Activated CD4-positive, alpha-beta T cell treated with anti-CD3 and anti-CD28 coated beads, Interleukin-2, amount 50 U/mL, for 48 hours (primary cell): ENCODE results near the gene FOXB1.
A peak's percentile ranks its signal among the peaks of the same experiment; 100 is the strongest.

Source experiments
- DNase-seq, 2 experiments: peaks; one replicate each; pipeline ENCODE4 v3.0.0-alpha.2; 2020

Gene FOXB1

DNA sequence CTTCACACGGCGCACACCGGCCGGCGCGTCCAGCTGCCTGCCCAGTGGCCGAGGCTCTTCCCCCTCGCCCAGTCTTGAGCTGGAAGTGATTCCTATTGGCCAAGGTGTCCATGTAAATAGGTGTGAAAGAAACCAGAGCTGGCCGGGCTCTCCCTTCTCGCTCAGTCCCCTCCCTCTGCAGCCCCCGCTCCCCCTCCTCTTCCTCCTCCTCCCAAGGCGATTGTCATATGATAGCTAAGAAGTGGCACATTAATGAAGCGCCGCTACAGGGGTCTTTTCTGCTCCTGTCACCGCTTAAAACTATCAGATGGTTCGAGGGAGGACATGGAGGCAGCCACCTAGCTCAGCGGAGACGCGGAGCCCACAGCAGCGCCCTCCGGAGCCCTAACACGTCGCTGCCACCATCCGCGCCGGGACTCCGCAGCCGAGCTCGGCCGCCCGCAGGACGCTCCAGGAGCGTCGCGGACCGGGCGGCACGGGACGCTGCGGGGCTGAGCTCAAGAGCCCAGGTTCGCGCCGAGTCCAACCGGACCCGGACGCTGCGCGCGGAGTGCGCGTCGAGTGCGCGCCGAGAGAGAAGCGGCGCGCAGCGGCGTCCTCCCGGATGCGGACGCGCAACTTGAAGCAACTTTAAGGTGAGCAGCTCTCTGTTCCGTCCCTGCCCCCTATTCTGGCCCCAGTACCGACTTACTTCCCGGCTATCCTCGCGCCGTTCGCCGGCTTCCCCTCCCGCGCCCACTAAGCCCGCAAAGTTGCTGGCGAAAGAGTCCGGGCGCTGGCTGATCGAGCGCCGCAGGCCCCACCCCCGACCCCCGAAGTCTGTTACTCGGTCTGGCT, at the start of gene FOXB1:
Gene FOXB1 (plus strand): TSS at position 303 of the 837 bp plus-strand sequence. CDS start 653 bp downstream, outside the sequence.
- peak in 1 of 2 experiments; percentile 38 for DNase-seq

- no peak for DNase-seq
Measured at GRCh38 chr15:59958288-59958687, 45.8 kb upstream of the FOXB1 start.

DNA sequence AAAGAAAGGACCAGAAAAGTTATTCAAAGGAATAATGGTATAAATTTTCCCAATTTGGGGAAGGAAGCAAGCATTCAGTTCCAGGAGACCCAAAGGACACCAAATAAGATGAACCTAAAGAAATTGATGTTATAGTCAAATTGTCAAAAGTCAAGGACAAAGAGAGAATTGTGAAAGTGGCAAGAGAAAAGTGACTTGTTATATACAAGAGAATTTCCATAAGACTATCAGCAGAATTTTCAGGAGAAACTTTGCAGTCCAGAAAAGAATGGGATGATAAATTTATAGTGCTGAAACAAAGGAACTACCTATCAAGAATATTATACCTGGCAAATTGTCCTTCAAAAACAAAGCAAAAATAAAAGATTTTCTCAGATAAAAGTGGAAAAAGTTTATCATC, 43.8 kb upstream of the FOXB1 start:
- no peak for DNase-seq

DNA sequence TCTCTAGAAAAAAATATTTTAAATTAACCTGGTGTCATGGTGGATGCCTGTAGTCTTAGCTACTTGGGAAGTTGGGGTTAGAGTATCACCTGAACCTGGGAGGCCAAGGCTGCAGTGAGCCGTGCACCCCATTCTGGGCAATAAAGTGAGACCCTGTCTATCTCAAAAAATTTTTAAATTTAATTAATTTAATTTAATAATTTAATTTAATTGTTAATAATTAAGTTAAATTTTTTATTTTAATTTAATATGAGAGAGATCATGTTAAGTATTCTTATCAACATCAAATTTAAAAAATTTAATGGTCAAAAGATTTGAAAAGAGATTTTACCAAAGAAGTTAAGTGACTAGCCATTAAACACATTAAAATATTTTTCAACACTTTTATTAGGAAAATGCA, 40.8 kb upstream of the FOXB1 start:
- no peak for DNase-seq

- no peak for DNase-seq
Measured at GRCh38 chr15:59963925-59964324, 40.2 kb upstream of the FOXB1 start.

GRCh38 chr15:59965741-59966140, 38.4 kb upstream of the FOXB1 start:
- DNase-seq: no peak

GRCh38 chr15:59966262-59966661, 37.8 kb upstream of the FOXB1 start:
- DNase-seq: no peak

DNA sequence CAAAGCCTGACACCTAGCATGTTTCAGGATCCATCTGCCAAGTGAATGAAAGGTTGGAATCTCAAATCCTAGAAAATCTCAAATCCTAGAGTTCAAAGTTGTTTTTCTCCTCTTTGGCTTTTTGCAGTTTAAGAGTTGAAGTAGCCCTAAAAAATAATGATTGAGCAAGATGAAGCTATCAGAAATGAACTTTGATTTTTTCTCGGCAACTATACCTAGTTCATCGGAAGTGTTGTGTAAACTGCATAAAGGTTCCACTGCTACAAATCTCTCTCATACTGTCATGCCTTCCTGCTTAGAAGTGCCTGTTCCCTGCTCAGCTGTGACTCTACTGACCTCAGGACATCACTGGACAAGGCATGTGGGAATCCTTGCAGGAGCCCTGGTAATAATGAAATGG, 35.8 kb upstream of the FOXB1 start:
- no peak for DNase-seq

GRCh38 chr15:59972241-59972640, 31.9 kb upstream of the FOXB1 start:
- DNase-seq: no peak

- DNase-seq: peak in 1 of 2 experiments; percentile 38
Measured at GRCh38 chr15:59976480-59977271, 27.4 kb upstream of the FOXB1 start.

- DNase-seq: no peak
Measured at GRCh38 chr15:59991834-59992233, 12.3 kb upstream of the FOXB1 start.

GRCh38 chr15:59993041-59993750, 10.9 kb upstream of the FOXB1 start:
- DNase-seq: no peak

- DNase-seq: no peak
Measured at GRCh38 chr15:59993950-59994401, 10.1 kb upstream of the FOXB1 start.

GRCh38 chr15:59994526-59994887, 9.6 kb upstream of the FOXB1 start:
- no peak for DNase-seq

GRCh38 chr15:59994888-59995557, 9.1 kb upstream of the FOXB1 start:
- no peak for DNase-seq

- DNase-seq: no peak
Measured at GRCh38 chr15:59995568-59996297, 8.4 kb upstream of the FOXB1 start.

DNA sequence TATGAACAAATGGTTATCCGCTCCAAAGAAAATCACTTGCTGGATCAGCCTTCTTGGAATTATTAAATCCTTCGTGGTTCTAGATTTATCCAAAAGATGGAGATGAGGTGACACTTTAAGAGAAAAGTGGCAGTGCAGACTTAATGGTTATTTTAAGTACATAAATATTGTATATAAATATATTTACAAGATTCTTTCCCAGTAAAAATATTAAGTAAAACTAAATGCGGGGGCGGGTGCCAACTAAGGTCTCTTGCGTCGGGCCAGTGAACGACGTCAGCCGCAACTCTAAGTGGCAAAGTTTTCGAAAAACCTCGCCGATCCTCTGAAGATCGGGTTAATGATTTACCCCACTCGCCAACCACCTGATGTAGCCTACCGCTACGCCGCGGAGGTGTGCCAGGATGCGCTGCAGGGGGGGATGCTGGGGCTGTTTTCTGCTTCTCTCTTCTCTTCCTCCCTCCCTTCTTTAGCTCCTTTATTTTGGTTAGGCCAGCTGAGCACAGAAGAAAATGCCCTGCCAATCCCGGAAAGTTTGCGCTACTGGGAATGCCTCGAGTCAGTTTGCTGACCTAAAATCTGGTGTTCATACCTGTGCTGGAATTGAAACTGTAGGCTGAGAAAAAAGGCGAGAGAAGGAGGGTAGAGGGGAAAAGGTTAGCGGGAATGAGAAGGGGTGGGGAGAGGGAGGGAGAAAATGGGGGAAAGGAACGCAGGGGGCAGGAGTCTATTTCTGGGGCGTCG, 7.6 kb upstream of the FOXB1 start:
- DNase-seq: peak in 1 of 2 experiments; percentile 25

DNA sequence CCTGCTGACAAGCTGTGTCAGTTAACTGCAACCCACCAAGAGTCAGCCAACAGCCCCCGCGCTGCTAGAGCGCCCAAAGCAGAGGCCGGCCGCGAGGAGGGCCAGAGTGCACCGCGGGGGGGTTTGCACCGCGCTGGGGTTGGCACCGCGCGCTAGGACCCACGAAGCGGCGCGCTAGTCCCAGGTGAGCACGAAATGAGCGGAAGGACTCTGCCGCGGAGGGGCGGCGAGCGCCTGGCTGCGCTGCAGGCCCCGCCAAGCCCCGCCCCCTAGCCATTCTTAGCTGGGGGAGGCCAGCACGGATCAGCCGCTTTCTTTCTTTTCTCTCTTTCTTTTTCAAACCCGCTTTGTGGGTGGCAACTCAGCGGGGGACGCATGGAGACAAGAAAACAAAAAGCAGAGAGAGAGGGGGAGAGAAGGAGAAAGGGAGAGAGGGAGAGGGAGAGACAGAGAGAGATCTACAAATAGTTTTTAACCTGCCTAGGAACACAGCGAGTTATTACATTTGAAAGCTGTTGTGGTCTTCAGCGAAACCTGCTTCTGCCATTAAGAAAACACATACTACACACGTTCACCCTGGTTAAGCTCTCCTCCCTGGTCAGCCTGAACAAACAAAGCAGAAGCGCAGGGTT, 6.9 kb upstream of the FOXB1 start:
- peak; percentile 71 to 74 for DNase-seq

DNA sequence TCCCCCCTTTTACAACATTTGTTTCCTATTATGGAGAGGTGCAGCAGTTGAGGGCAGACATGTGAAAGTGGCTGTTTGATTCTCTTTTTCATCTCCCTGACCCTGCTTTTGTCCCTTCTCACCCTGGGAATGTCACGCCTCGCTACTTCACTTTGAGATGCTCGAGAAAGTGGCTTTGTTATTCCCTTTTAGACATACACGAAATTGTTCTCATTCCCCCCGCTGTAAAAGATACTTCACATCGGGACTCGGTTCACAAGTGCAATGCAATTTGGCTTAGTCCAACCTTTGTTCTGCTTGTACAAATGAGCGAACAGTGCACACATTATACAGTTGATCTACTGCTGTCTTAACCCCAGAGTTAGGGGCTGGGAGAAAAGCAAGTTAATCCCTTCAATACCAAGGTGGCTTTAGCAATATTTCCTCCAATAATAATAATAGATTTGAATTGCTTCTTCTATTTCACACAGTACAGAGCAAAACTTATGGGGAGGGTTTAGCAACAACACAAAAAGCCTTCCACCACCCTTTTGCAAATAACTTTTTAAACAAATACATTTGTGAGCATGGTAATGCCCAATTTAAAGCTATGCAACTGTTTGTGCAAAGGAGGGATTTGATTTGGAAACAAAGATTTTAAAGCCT, 5.7 kb upstream of the FOXB1 start:
- DNase-seq: no peak

DNA sequence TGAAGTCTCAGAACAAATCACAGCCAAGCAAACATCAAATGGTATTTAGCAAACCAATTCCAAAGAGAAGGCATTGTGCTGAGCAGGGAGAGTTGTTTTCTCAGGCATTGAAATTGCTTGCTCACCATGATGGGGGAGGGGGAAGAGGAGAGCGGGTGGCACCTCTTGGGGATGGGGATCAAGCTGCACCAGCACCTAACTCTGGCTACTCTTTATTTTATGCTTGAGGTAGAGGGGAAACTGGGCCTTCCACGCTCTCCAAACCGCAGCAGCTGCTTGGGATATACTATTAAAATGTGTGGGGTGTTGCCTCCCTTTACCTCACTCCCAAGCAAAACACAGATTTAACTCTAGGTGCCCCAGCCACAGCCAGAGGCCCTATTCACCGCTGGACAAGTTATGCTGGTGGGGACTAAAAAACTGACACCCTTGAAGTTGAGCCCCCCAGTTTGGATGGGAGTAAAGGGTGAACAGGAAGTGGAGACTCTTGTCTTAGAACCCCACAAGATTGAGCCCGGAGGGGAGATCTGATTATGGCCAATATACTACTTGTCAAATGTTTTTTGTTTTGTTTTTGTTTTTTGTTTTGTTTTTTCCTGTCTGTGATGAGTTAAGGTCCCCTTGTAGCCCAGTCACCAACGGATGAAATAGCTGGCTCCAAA, 5.0 kb upstream of the FOXB1 start:
- DNase-seq: no peak
